Activated CD8-positive, alpha-beta memory T cell treated with anti-CD3 and anti-CD28 coated beads for 24 hours (primary cell): ENCODE data around the gene AAGAB.

Experiments
- DNase-seq: peaks from one replicate; pipeline ENCODE4 v3.0.0-alpha.2; 2020

The AAGAB gene

DNA sequence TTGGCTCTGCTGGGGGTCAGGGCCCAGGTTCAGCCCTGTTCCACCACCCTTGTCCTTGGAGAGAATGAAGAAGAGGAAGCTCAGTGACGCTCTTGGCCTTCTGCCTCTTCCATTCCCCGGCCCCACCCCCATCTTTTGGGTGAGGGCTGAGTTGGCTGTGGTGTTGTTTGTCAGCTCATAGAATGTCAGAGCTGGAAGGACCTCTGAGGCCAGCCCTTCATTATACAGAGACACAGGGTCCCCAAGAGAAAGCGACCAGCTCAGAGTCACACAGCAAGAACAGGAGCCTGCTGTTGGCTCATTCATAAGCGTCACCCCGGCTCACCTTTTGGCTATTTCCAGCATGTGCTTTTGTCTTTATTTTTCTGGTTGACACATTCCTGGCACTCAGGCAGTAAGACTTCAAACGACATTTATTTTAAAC lies 68.2 kb downstream of the AAGAB start:
- no peak for DNase-seq

DNA sequence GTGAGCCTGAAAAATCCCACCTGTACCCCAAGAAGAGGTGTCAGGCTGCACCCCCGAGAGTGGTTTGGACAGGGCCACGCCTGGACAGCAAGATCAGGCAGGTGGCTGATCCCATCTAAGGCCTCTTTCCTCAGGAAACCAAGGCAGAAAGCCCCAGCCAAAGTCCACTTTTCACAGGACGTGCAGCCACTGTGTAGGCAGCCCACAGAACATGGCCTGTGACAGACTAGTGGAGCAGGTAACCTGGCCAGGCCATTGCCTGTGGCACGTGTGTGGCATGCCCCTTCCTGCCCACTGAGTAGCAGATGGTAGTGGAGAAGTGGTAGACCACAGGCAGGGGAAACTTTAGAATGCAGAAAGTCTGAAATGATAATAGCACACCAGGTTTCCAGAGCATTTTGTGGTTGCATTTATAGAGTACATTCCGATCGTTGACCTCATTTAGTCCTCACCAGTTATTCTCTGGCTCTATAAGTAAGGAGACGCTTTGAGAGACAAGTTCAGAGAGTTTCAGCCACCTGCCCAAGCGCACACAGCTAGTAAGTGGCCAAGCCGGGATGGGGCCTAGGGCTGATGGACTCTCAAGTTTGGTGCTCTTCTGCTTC lies 68.7 kb downstream of the AAGAB start:
- DNase-seq = peak; percentile 56

DNA sequence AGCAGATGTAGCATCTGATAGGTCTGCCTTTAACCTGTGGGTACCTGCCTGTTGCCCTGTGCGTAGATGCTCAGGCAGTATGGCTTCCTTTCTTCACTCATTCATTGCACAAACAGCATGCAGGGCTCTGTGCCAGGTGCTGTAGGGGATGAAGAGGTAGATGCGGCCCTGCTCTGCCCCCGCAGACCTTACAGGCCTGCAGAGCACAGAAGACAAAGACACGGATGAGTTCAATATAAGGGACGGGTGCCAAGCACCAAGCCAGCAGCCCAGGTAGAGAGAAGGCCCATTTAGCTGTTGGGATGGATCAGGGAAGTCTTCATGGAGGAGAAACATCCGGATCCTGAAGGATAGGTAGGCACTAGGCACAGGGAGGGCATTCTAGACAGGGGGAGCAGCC lies 69.4 kb downstream of the AAGAB start:
- DNase-seq = no peak

DNA sequence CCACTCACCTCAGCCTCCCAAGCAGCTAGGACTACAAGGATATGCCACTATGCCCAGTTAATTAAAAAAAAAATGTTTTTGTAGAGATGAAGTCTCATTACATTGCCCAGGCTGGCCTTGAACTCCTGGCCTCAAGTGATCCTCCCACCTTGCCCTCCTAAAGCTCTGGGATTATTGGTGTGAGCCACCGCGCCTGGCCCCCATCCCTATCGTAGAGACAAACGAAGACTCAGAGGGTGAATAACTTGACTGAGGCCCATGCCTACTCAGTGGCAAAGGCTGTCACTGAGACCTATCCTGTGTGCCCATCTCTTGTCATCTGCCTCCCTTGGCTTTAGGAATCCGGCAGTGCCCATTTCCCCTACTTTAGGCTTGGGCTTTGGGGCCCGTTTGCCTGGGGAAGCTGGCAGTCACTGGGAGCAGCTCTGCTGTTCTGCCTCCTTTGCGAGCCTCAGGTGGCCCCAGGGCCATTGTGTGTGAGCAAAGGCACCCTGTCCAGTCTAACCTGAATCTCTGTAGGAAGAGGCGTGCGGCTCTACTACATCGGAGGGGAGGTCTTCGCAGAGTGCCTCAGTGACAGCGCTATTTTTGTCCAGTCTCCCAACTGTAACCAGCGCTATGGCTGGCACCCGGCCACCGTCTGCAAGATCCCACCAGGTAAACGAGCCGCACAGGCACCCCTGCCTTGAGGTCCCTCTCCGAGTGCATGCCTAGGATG lies 70.1 kb downstream of the AAGAB start:
- DNase-seq = peak; percentile 50

DNA sequence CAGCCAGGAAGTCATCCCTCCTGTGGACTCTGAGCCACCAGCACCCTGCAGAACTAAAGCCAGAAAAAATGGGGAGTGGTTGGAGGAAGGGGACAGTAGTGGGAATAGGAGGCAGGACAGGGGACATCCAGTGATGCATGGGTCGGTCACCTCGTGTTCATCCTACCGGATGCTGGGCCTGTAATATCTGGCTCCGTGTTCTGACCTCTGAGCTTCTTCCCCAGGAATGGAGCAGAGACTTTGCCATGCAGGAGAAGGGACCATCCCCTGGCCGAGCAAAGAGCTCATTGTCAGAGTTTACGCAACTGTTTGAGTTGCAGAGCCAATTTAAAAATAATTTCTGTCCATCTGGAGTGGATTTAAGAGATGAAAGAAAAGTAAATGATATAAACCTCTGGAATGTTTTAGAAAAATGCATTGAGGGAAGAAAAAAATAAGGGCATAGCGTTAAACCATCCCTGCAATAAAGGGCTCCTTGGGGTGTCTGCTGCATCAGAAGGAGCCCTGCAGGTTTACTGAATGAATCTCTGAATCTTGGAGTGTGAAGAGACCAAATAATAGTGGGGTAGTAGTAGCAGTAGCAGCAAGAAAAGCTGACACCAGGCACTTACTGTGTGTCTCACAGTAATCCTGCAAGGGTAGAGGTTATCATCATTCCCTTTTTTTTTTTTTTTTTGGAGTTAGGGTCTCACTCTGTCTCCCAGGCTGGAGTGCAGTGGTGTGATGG lies 70.9 kb downstream of the AAGAB start:
- DNase-seq = peak; percentile 35

DNA sequence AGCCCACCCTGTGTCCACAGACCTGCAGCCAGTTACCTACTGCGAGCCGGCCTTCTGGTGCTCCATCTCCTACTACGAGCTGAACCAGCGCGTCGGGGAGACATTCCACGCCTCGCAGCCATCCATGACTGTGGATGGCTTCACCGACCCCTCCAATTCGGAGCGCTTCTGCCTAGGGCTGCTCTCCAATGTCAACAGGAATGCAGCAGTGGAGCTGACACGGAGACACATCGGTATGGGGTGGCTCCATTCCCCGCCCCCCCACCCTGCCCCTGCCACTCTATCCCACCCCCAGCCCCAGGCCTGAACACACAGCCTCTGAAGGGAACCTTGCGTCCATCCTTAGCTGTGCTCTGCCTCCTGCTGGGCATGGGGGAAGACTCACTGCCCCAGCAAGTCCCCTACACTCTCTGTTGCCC lies 73.2 kb downstream of the AAGAB start:
- peak; percentile 53 for DNase-seq

DNA sequence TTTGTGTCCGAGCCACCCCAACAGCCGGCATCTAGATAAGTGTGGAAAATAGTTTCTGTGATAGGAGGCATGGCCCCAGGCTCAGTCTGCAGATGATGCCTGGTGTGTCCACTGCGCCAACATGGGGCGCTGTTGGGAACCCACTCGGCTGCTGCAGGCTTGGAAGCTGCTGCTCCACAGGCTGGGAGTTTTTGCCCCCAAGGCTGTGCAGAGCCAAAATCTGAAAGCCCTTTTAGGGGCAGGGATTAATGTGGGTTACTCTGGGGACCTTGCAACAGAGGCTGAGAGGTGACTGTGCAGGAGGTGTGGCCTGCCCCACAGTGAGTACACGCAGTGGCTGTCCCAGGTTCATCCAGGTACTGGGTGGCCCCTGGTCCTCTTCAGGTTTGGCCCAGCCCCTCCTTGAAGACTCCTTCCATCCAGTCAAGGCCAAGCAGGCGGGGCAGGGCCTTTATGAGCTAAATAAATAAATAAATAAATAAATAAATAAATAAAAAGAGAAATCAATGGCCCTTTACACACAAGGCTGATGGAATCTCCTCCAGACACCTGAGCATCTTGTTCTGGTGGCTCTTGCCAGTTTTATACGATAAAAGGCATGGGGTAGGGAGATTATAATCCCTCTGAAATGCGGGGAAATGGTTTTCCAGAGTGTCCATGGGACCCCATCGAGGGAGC lies 73.8 kb downstream of the AAGAB start:
- no peak for DNase-seq

DNA sequence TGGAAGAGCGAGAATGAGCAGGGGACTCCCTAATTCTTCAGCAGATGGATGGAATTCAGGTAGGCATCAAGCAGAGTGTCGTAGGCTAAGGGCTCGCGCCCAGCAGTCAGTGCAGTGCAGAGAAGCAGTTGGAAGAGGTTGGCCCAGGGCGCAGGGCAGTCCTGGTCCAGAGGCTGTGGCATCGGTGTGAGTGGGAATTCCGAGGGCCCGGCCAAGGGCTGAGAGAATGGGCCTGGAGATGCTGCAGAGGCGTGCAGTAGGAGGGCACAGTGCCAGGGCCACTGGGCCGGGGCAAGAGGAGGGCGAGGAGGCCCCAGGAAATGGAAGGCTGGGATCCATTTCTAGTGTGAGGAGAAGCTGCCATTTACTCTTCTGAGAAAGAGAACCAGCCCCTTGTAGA lies 74.4 kb downstream of the AAGAB start:
- no peak for DNase-seq

DNA sequence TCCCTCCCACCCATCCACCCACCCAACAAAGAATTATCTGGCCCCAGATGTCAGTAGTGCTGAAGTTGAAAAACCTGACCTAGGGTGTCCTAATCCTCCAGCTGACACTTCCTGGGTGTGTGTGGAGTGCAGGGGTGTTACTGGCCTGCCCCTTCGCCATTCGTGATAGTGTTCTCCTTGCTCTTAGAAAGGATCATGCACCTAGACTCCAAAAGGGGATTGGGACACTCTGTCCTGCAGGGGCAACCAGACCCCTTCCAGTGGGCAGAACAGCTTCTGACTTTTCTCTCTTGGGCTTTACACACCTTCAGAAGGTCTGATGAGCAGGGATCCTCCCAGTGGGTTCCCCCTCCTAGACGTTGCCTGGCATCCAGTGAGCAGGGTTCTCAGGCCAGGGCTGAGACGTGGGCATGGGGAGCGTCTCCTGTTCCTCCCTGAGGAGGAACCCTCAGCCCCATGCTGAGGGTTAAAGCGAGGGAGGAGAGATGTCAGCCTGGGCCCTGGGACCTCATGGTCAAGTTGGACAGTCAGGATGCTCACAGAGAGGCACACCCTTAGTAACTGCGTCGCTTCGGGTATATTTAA lies 75.0 kb downstream of the AAGAB start:
- DNase-seq = no peak

DNA sequence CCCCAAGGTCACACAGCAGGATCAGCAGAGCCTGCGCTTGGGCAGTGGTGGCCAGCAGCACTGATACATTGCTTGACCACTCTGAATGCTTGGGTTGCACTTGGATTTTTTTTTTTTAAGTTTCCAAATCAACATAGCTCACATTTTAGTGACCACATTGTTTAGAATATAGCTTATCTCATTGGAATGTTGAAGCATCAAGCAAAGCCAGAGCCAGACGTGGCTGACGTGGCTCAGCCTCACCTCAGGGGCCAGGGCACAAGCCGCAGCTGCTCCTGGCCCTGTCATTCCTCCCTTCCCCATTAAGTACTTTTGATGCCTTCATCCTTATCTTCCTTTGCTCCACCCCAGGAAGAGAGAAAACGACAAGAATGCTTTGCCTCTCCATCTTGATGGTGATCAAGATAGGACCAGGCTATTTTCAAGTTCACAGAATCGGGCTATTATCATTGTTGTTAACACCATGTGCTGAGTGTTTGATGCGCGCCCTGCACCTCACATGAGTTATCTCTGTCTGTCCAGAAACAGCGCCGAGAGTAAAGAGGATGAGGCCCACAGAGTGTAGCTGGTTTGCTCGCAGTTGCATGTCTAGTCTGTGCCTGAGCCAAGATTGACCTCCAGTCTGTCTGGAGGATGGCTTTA lies 75.8 kb downstream of the AAGAB start:
- DNase-seq = no peak

DNA sequence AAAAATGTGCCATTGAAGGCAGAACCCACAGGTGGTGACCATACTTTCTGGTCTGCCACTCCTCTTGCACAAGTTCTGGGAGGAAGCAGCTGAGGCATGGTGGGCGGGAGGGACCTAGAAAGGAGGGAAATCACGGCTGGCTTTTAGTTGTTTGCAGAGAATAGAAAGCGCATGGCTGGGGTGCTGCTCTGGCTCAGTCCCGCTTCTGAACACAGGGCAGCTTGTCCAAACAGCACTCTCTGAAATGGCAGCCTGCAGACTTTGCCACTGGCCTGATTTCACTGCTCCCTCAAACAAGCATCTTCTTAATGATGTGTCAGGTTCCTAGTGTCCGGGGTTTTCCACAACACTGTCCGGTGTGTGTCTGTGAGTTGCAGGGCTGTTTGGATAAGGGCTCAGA lies 76.7 kb downstream of the AAGAB start:
- no peak for DNase-seq

DNA sequence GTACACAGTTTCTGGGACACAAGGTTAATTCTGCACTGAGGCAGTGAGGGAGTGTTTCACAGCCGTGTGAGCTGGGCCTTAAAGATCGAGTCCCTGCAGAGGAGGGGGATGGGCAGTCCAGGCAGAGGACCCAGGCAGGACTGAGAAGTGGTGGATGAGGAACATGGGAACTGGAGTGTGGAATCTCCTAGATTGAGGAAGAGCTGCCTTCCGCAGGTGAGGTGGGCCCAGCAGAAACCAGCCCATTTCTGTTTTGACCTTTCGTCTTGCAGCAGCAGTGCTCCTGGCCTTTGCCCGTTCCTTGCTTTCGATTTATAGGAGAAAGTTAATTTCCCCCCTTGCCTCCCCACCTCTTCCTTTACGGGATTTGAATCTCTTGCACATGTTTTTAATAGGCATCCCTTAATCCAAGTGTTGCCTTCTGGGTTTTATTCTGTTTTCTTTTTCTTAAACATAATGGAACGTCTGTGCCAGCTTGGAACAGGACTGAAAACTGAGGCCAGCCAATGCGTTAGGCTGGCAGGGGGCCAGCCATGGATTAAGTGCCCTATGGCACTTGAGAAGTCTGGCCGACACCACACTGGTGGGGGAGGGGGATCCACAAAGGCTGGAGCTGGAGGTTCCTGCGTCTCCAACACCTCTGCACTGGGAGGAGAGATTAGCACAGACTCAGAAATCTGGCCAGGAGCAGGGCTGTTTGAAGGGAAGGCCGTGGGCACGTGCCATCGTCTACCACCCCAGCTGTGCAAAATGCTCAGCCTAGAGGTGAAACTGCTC lies 78.1 kb downstream of the AAGAB start:
- DNase-seq = no peak

DNA sequence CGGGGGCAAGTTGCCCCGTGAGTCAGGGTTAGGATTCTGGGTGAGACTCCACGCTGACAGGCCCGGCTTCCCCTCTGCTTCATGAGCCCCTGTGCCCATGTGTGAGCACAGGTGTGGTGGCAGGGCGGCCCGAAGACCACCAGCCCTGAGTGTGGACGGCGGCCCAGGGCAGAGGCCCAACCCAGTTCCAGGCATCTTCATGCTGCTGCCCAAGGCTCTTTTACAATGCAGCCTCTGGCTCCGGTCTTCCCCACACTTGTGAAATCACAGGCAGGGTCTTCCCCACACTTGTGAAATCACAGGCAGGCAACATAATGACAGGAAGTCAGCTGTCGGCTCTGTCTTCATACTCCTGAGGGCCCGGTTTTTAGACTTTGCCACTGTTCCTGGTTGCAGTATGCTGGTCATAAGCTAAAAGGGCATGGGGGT lies 78.8 kb downstream of the AAGAB start:
- DNase-seq = no peak

DNA sequence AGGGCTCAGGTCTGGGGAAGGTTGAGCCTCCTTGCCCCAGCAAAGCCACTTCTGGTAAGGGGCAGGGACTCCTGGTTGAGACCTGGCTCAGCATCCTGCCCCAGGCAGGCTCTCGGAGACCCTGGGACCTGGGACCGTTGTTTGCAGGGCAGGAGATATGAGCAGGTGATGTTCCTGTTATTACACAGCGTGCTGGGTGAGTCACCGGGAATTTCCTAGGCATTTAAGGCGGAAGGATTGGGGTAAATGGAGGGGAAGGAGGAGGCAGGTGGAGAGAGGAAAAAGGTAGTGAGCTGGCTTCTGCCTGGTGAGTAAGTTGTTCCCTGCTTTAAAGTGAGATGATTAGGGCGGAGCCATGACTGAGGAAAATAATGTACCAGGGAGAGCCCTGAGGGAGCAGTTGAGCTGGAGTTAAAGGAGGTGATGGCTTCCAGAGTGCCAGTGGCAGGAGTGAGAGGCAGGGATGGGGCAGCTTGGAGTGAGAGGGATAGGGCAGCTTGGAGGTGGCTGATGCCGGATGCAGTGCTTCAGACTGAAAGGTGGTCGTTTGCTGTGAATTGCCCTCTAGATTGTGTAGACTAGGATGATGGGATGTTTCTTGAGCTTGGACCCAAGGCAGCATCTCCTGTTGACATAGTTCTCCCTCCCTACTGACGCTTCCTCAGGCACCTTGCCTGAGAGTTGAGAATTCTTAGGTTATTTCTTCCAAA lies 79.4 kb downstream of the AAGAB start:
- no peak for DNase-seq

DNA sequence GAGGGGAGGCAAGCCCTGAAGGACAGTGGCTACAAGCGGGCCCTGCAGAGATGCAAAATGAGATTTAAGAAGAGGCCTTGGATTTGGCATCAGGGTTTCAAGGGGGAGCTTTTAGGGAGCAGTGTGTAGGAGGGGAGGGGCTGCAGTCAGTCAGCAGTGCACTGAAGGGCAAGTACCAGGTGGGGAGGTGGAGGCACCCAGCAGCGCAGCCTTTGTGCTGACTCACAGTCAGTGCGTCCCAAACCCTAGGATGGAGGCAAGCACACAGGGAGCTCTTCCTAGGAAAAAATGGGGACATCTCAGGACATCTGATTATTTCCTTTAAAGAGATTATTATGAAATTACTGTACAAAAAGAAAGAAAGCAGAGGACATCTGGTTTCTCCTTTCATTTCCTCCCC lies 80.0 kb downstream of the AAGAB start:
- DNase-seq = no peak

DNA sequence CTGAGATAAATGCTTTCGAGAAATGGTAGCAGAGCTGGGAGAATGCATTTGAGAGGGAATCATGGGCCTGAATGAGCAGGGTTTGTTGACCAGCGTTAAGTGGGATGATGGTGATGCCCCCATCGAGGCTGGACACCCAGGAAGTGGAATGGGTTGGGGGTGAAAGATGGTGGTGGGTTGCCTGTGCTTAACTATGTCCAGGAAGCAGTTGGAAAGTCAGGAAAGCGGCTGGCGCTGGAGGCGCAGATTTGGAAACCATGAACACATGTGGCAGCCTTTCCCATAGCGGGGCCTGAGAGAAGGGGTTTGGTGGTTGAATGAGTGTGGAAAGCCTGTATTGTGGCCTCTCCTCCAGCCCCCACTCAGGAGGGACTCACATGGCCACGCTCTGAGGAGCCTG lies 80.7 kb downstream of the AAGAB start:
- DNase-seq = no peak

DNA sequence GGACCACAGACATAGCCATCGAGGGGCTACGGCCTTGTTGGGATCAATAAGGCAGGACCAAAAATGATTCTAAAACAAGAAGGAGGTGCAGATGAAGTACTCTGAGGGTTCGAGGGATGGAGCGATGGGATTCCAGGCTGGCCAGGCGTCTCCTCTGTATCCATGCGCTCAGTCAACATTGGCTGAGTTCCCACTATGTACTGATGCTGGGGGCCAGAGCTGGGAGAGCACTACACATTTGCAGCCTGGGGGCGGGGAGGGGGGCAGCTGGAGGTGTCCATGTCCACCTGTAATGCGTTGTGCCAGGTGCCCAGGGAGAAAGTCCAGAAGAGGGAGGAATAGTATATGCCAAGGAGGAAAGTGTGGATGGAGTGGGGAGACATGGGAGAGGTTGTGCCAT lies 81.5 kb downstream of the AAGAB start:
- DNase-seq = no peak

DNA sequence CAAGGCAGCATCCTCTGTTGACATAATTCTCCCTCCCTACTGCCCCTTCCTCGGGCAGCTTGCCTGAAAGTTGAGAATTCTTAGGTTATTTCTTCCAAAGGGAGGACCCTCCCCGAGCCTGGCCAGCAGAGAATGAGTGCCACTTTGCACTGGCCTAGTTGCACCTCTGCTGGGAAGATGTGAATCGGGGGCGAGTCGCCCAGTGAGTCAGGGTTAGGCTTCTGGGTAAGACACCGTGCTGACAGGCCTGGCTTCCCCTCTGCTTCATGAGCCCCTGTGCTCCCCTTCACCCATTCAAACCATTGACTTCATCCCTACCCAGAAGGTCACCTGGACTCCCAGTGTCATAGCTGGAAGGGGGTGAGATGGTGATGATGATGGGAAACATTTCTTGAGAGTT lies 82.3 kb downstream of the AAGAB start:
- DNase-seq = no peak

DNA sequence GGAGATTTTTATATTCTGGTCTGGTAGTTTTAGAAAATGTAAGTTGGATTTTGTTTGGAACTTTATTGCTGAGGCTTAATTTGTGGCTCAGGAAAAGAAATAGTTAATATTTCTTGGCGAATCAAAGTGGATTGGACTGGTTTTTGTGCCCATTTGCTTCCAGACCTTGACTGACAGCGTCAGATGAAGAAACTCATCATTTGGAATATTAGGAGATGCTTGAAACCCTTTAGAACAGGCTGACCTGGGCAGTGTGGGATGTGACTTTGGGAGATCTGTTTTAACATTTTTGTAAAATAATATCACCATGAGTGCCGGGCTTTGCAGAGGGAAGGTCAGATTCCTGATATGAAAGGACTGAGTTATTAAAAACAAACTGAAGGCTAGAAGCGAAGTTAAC lies 83.0 kb downstream of the AAGAB start:
- DNase-seq = no peak

DNA sequence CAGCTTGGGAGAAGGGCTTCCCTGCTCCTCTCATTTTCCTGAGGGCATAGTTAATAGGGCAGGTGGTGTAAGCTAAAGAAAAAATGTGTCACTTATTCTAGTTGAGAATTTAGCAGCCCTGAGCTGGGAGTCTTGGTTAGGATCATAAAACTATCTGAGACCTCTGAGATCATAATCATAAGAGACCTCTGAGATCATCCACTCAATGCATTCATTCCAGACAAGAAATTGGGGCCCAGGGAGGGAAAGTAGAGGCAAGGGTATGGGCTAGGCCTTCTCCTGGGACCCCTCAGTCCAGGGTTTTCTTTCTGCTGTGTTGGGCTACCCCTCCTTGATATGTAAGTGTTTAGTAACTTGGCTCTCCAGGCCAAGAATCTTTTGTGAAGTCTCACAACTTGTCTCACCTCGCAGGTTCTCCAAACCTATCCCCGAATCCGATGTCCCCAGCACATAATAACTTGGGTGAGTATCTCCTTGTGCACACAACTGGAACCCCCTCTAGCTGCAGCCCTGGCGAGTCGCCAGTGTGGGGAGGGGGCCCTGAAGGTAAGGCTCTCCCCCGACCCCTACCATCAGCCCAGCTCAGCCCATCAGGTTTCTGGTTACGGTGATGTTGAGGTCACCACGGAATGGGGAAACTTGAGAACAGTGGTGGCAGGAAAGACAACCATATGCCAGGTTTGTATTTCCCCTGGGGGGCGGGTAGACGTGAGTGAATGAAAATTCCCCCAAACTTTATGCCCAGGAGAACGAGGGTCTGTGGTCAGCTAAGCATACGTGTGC lies 84.1 kb downstream of the AAGAB start:
- no peak for DNase-seq
